AG04450 (cell line): ENCODE results near the gene NSUN4. TPM values are rescaled to one million over a fixed set of nuclear protein-coding genes. Genes with fewer than 3 reads are reported as not detected.

Source experiments
- CTCF ChIA-PET: fragments of 300-600, 350-600 bp; formaldehyde crosslinking; extraction: SDS; loops from one replicate; lab custom pipeline; 2022; ENCODE audit warnings: antibody characterized with exemption, inconsistent platforms; lab: Charles Lee
- POLR2A ChIA-PET: fragments of 350-600 bp; formaldehyde crosslinking; extraction: SDS; loops from one replicate; lab custom pipeline; 2021; ENCODE audit warnings: antibody characterized with exemption, inconsistent platforms; lab: Yijun Ruan, JAX
- DNase-seq: peaks from one replicate; pipeline ENCODE4 v3.0.0-alpha.2; 2011; ENCODE audit warnings: low read depth, low spot score
- H3K27ac ChIP-seq: one replicate; pipeline ENCODE4 v1.5.1; 2012; ENCODE audit warnings: low read depth, low read length, control low read depth
- H3K27me3 ChIP-seq: one replicate; pipeline ENCODE4 v1.6.0; 2012; ENCODE audit warnings: low read length; ENCODE audit not compliant: control insufficient read depth, insufficient read depth
- H3K4me3 ChIP-seq: 2 replicates; pipeline ENCODE4 v1.5.1; 2011; ENCODE audit warnings: mild to moderate bottlenecking, low read depth, low read length, control low read depth
- H3K9me3 ChIP-seq: 2 replicates; pipeline ENCODE4 v1.5.1; 2012; ENCODE audit warnings: low read length; ENCODE audit not compliant: control insufficient read depth, insufficient read depth
- CTCF ChIP-seq: IDR thresholded peaks from 2 replicates; pipeline ENCODE4 v1.5.1; 2011; ENCODE audit warnings: low read depth, low read length, control low read depth, inconsistent platforms
- polyA minus RNA-seq: library from RNA; depleted of rRNA, polyadenylated mRNA; stranded (reverse); fragments of >200 nt; gene quantifications from 2 replicates; pipeline ENCODE4 v1.2.3, GENCODE V29; 2011; rRNA and poly(A)+ RNA removed
- polyA plus RNA-seq: library from polyadenylated mRNA; depleted of rRNA; stranded (reverse); fragments of >200 nt; gene quantifications from 2 replicates; pipeline ENCODE4 v1.2.3, GENCODE V29; 2011; rRNA removed

NSUN4 gene
- polyA plus RNA-seq (18.4 and 21.4 TPM in 2 replicates), polyA minus RNA-seq (34.8 and 44.3 TPM in 2 replicates)

GRCh38 chr1:46340404-46341221 is at the start of gene NSUN4:
Gene NSUN4, plus strand, starts transcription at chr1:46340807. Its CDS starts 20 bp downstream, at chr1:46340827.
- ChIA-PET CTCF (interaction anchor here (0.6 to 1.7 kb wide), 9 partner anchors 7 to 208 kb away, joined by 3 to 23 read pairs (median 4); partner anchors contain the start of genes LRRC41 and UQCRH), POLR2A (interaction anchor here (0.6 to 2.1 kb wide), 2 partner anchors 37 to 57 kb away, joined by 3 to 17 read pairs; partner anchors contain the start of genes LRRC41 and UQCRH)
- H3K27me3 ChIP-seq: no peaks in the 10 kb centered on the region
- no peaks in the 10 kb centered on the region for H3K9me3 ChIP-seq
- H3K4me3 ChIP-seq: peak within 1 kb of the TSS; percentile 88
- peak; percentile 88 for DNase-seq
- peak within 1 kb of the TSS; percentile 98 for H3K27ac ChIP-seq
- peak; percentile 67 for TF ChIP-seq CTCF

- POLR2A ChIA-PET: no interaction called here
Observed at GRCh38 chr1:46295306-46295705, 45.3 kb upstream of the NSUN4 start.

GRCh38 chr1:46298387-46298786 is 42.2 kb upstream of the NSUN4 start:
- H3K27me3 ChIP-seq: no peaks in the 10 kb centered on the region
- no peaks in the 10 kb centered on the region; the same call in 1 of the 2 replicates for H3K9me3 ChIP-seq
- H3K4me3 ChIP-seq: no peak overlapping the region
- ChIA-PET POLR2A (interaction anchor here (0.7 kb wide), 1 partner anchor 14 kb away, joined by 14 read pairs; no protein-coding TSS in a partner anchor), CTCF (interaction anchor here (0.7 kb wide), 1 partner anchor 67 kb away, joined by 5 read pairs; no protein-coding TSS in a partner anchor)
- no peak for TF ChIP-seq CTCF
- DNase-seq: no peak
- no peak overlapping the region for H3K27ac ChIP-seq

More at GRCh38 chr1:46295306-46295705, 45.3 kb upstream of the NSUN4 start:
- no peak for DNase-seq
- no peaks in the 10 kb centered on the region for H3K9me3 ChIP-seq
- CTCF ChIA-PET: interaction anchor here (1.0 kb wide), 1 partner anchor 52 kb away, joined by 4 read pairs; no protein-coding TSS in a partner anchor
- H3K27me3 ChIP-seq: no peaks in the 10 kb centered on the region
- H3K27ac ChIP-seq: no peak overlapping the region
- no peak overlapping the region for H3K4me3 ChIP-seq
- TF ChIP-seq CTCF: no peak

- Histone ChIP-seq H3K9me3 (no peaks in the 10 kb centered on the region; the same call in 1 of the 2 replicates), H3K27ac (peak overlapping the region; percentile 95), H3K27me3 (no peaks in the 10 kb centered on the region), H3K4me3 (peak overlapping the region; percentile 86)
- TF ChIP-seq CTCF: no peak
- ChIA-PET POLR2A (no interaction called here), CTCF (interaction anchor here (1.0 kb wide), 1 partner anchor 46 kb away, joined by 3 read pairs; no protein-coding TSS in a partner anchor)
- no peak for DNase-seq
Observed at GRCh38 chr1:46300673-46301405, 39.8 kb upstream of the NSUN4 start.
